Stimulated activated CD8-positive, alpha-beta memory T cell treated with anti-CD3 and anti-CD28 coated beads, Interleukin-15, amount 100 ng/mL, for 4 hours (primary cell): ENCODE data around the gene ITPKB.
A peak's percentile ranks its signal among the peaks of the same experiment; 100 is the strongest.
"Not testable (repeated sequence)": the region's sequence is repeated elsewhere in the genome, so short reads cannot be mapped to it uniquely, and the experiment has no call there.

Source experiments
- DNase-seq, 2 donors: peaks; one replicate each; pipeline ENCODE4 v3.0.0-alpha.2; 2020; ENCODE audit warnings: low read depth in 2 of 2

The ITPKB gene

DNA sequence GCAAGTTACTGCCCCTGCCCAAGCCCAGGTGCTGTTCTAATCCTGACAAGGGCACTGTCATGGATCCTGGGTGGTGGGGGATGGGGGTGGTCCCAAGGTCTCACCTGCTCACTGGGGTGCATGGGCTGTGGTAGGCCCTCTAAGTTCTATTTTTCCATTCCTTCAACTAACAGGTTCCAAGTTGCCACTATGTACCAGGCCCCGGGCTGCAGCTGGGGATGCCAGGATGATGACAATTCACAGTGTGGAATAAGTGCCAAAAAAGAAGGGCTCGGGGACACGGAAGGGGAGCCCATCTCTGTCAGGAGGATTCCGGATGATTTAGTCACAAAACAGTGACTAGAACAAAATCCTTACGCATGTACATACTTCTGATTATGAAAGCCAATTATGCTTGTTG is 114.6 kb downstream of the ITPKB start:
- no peak for DNase-seq

DNA sequence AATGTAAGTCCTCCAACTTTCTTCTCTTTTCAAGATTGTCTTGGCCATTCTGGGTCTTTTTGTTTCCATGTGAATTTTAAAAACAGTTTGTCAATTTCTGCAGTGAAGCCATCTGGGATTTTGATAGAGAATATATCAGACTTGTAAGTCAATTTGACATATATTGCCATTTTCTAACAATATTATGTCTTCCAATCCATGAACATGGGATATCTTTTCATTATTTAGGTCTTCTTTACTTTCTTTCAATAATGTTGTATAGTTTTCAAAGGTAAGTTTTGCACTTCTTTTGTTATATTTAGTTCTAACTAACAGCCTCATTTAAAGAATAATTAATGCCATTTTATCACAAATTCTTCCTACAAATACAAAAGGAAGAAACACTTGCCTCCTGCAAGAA is 117.1 kb downstream of the ITPKB start:
- DNase-seq, result no peak

DNA sequence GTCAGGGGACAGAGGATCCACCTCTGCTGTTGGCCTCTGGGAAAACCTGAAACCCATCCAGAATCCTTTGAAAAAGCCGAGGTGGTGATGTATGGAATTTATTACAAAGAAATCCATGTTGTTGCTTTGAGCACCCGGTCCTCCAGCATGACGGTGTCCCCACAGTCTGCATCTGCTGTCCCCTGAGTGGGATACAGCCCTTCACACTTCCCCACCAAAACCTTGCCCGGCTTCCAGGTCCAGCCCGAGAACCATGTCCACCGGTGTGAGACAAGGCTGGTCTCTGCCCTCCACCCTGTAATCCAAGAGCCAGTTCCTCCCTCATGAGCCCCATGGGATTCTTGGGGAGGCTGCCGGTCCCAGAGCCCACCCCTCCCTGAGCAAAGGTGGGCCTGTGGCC is 120.1 kb downstream of the ITPKB start:
- no peak for DNase-seq

DNA sequence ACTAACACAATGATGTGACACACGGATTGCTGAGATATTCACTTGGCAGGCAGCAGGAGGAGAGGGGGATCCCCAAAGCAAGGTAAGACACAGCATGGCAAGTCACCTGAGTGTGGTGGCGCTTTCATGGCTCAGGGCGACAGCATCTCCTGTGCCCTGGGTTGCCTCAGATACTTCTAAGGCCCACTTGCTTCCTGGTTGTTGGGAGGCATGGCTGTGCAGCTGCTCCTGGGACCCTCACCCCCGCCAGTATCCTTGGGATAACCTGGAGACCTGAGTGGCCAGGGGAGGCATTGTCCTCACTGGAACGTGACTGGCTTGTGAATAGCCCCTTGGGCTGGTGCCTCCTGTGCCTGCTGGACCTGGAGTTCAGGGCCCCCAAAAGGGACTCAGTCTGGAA is 120.7 kb downstream of the ITPKB start:
- DNase-seq, result no peak

- not testable (repeated sequence) for DNase-seq
These were observed 121.4 kb downstream of the ITPKB start for GRCh38 chr1:226617719-226618118.

DNA sequence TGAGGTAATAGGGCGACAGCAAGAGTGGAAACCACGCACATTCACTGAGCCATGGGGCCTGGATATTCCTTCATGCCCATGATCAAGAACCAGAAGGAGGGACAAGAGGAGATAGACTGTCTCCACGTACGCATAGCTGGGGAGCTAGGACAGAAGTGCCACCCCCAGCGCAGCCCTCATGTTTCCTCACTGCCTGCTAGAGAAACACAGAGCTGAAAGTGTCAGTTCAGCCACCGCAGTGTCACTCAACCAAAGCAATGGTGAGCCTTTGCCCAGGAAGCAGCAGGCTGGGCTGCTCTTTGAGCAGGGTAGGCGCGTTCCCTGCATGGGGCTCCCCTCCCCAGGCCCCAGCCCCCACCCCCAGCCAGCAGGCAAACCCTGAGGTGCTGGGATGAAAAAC is 122.0 kb downstream of the ITPKB start:
- DNase-seq, result no peak

- DNase-seq, result no peak
These were observed 122.4 kb downstream of the ITPKB start for GRCh38 chr1:226616636-226617035.

GRCh38 chr1:226615876-226616275 is 123.2 kb downstream of the ITPKB start:
- no peak for DNase-seq

GRCh38 chr1:226611980-226612379 is 127.1 kb downstream of the ITPKB start:
- not testable (repeated sequence) for DNase-seq

GRCh38 chr1:226611301-226611700 is 127.8 kb downstream of the ITPKB start:
- no peak for DNase-seq

DNA sequence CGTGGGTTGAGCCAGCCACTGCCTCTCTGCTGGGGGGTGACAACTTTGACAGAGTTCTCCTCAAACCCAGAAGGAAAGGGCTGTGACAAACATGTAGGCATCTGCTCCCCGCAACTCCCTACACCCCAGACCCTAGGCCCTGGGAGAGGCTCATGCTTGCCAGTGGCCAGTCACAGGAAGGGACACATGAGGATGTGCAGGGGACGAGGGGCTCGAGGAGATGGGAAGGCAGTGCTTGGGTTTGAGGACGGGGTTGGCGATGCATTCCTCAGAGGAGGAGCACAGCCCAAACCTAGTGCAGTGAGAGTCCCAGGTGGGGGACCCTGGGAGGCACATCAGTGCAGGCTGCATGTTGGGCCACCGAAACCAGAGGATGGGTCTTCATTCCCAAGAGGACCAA is 128.4 kb downstream of the ITPKB start:
- no peak for DNase-seq

DNA sequence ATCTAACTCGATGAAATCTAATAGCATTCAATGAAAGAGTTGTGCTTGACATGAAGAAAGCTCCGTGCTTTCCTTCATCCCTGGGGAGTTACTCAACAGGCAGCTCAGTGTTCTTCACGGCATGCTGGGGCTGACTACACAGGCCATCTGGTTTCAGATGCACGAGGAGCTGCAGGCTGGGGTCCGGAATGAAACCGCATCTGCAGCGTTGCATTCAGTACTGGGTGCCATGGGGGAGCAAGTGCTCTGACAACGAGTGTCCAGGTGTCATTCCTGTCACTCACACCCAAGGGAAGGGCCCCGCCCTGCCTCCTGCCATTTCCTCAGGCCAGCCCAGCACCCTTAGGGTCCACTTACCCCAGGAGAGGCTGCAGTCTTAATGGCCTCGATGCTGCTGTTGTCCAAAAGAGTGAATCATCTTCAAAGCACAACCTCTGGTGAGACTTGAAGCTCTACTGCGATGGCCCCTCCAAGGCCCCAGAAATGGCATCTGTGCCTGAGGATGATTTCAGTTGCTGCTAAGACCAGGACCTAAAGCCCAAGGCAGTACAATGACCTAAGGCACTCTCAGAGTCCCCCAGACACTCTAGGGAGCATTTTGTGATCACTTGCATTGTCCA is 129.1 kb downstream of the ITPKB start:
- DNase-seq, result no peak

DNA sequence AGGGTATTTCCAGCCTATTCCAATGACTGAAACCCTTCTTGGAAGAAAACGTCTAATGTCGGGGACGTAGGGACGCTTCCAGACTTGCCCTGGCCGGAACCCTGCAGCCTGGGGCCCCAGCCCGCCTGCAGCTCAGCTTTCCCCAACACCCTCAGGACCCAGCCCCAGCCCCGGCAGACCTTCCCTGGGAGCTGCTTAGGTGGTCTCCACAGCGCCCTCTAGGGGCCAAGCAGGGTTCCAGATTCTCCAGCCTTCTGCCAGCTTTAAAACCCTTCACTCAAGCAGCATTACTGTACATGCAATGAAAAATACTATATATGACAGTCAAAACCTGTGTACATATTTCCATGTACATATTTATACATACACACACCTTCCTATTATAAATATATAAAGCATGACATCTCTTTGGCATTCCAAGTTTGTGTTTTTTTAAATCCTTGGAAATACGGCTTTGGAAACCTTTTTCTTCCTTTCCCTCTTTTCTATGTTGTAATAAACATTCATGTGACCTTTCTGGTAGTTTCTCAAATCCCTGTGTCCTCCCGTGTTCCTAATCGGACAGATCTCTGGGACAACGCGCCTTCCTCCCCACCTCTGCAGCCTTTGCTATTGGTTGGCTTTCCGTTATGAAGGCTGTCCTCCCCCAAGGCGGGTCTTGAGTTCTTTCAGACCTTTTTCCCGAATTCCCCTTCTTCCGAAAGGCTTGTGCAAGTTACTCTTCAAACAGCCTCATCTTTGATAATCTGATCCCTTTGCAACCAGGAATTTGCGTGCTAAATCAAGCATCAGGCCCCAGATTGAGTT is 130.2 kb downstream of the ITPKB start:
- peak; percentile 24 to 27 for DNase-seq

DNA sequence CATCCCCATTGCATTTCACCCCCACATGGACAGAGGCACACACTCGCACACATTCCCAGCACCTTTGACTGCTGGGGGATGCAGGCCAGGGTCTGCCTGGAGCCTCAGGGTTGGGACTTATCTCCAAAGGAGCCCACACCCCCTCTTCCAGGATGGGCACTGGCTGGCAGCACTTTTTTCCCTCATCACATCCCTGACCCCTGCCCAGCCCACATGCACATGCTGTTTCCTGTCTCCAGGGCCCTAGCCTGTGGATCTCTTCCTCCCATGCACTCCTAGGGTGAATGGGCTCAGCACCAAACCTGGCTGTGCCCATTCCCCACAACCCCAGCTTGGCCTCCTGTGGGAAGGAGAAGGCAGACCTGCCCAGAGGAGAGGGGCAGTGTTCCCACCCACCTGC is 131.3 kb downstream of the ITPKB start:
- no peak for DNase-seq

DNA sequence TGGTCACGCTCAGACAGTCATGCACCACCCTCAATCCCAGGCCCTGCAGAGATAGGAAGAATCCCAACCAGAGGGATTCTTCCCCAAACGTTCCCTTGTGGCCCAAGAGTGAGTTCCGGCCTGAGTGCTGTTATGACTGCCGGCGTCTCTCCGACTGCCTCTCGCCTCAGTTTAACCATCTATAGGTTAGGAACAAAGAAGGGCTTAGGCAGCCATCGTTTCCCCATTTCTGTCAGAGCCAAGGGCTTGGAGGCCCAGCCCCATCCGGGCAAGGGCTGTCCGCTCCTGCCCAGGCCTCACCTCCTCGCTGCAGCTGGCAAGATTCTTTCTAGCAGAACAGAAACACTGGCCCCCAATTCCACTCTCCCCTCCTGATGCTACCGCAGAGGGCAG is 131.8 kb downstream of the ITPKB start:
- no peak for DNase-seq

DNA sequence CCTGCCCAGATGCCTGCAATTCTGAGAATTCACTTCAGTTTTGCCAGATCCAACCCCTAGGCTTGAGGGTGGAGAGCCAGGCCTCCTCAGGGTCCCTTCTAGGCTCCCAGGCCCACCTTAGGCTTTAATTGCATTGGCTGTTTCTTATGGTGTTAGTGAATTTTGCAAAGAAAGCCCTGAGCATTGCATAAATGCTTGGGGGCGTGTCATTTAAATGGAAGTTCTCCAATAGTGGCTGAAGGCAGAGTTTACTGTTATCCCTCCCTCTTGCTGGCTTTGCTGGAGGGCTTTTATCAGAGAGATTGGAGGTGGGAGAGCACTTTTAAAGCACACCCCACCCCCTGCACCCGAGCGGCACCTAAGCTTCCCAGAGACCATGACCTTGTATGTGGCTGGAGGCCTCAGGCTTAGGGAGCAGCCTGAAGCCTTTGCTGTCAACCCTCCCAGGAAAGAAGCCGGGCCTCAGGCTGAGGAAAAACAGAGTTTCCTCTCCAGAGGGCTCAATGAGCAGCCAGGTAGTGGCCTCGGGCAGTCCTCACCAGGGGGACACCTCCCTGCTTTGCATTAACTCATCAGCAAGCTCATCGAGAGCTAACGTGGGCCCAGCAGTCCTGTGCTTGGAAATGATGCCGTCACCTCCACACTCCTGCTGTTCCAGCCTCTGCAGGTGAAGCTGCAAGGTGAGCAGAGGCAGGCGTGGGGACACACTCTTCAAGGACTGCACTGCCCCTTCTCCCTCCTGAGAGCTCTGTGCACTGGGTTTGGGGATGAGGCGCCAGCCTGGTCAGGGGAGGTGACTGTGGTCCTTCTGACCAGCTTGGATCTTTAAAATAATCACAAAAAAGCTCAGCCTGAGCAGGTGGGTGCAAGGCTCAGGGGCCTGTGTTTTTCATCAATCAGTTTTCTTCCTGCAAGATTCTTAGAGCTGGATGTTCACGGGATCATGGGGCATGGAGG is 132.5 kb downstream of the ITPKB start:
- DNase-seq, result no peak

DNA sequence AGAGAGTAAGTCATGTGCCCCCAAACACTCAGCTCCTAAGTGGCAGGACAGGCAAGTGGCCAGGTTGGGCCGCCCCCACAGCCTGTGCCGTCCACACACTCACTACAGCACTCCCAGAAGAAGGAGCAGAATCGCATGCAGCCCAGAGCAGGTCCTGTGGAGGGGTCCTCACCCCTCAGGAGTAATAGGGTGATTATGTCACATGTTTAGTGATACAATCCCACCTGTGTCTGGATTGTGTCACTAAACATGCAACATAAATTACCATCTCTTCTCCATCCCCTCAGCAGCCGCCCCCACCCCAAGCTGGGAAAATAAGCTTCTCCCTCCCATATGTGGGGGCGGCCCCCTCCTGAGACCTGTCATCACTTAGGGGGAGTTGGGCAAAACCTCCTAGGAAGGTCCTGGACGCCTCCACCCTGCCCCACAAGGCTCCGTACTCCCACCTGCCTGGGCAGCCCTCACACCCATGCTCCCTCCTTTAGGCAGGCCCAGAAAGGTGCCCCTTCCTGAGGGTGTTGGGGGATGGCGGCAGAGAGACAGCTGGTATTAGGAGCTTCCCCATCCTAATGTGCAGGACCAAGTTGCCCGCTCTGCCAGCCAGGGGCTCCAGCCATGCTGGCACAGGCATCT is 133.6 kb downstream of the ITPKB start:
- no peak for DNase-seq

DNA sequence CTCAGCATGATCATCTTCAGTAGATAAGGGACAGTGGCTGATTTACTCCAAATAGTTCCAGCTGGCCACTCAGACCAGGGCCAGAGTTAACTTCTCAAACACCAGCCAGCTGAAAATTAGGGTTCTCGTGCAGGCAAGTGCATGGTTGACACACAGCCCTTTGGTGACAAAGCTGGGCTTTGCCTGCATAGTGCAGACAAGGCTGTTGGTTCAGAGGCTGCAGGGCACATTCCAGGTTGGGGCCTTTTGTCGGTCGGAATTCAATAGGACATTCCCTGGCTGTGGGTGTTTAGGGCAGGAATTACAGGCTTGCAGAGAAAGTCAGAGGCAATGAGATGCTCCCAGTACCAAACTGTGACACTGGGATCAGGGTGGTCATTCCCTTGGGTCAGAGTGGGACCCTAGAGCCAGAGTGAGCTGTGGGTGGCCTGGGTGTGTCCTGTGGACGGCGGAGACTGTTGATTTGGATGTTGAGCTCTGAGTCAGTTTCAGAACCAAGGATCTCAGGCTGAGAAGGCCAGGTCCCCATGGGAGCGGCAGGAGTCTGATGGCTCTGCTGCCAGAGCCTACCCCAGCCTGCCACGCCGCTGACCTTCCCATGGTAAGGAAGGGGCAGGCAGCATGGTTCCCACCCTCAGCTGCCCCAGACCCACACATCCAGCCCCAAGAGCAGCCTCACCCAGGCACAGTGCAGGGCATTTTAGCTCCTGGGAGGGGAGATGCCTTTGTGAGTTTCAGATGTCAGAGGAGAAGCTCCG is 134.3 kb downstream of the ITPKB start:
- DNase-seq, result no peak

GRCh38 chr1:226603858-226604559 is 135.1 kb downstream of the ITPKB start:
- DNase-seq, result no peak

DNA sequence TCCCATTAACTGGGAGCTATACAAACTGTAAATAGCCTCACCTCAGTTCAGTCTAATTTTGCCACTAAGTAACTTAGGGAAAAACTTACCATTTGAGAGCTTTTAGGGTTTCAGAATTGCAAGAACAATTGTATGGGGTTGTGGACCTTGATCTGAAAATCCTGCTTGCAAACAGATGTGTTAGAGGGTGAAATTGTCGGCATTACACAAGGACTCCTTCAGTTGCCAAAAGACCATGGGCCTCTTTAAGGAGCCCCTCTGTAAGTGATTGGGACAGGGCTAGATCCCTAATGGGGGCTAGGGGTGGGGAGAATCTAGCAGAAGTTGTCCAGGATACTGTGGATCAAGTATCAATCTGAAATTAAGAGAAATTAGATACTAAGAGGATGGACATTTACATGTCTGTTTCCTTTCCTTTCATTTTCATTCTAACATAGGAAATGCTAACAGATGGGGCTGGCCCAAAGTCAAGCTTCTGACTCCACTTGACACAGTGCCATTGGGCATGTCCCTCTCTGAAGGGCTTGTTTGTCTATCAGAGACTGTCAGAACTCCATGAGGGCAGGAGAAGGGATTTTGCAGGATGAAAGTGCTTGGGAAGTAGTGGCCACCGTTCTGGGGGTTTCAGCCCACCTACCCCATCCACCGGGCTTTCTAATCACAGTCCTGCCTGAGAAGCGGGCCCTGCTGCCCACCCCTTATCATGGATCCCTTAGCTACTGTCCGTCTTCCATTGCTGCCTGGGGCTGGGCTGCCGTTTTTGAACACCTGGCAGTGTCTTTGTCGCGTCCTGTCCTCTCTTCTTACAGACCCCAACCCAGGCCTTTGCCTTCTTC is 135.8 kb downstream of the ITPKB start:
- no peak for DNase-seq
